Adrenal gland (tissue), 12 donors: ENCODE results near the gene SLC22A5. TPM values are rescaled to one million over a fixed set of nuclear protein-coding genes. Genes with fewer than 3 reads are reported as not detected.

ENCODE experiments used
- DNase-seq, 7 donors: peaks; one replicate each; pipeline ENCODE4 v3.0.0-alpha.2; 2019 to 2020
- H3K27ac ChIP-seq, 5 donors: fragments of 200-600 bp; sonication (generic) in 4 of 5; 1 replicate in 3 of 5; 2 replicates in 2 of 5; pipeline versions ENCODE4 v1.5.1 to v1.8.0; 2016 to 2020; ENCODE audit warnings: mild to moderate bottlenecking in 1 of 5
- H3K27me3 ChIP-seq: fragments of 200-600 bp; 2 replicates; pipeline ENCODE4 v1.8.0; 2021
- H3K36me3 ChIP-seq, 2 donors: fragments of 200-600 bp; replicated peaks in 1 of 2; 1 replicate in 1 of 2; 2 replicates in 1 of 2; pipeline versions ENCODE4 v1.5.1 to v1.8.0; 2018 to 2022
- H3K4me1 ChIP-seq, 2 donors: fragments of 200-600 bp; replicated peaks in 1 of 2; 1 replicate in 1 of 2; 2 replicates in 1 of 2; pipeline versions ENCODE4 v1.5.1 to v1.8.0; 2018 to 2021
- H3K4me3 ChIP-seq, 4 donors: fragments of 200-600 bp; sonication (generic) in 3 of 4; one replicate each; pipeline ENCODE4 v1.5.1; 2016 to 2018
- H3K9me3 ChIP-seq, 3 donors: fragments of 200-600 bp; sonication (generic) in 1 of 3; replicated peaks in 1 of 3; 1 replicate in 2 of 3; 2 replicates in 1 of 3; pipeline versions ENCODE4 v1.5.1 to v1.8.0; 2016 to 2021
- CTCF ChIP-seq, 6 experiments: fragments of 450-650 bp in 4 of 6; fragments of 200-600 bp in 2 of 6; sonication (generic) in 1 of 6; IDR thresholded peaks; 1 replicate in 5 of 6; 2 replicates in 1 of 6; pipeline versions ENCODE4 v1.5.1 to v1.8.0; 2016 to 2021; ENCODE audit warnings: antibody characterized with exemption in 6 of 6, mild to moderate bottlenecking in 2 of 6, moderate library complexity in 1 of 6
- POLR2A ChIP-seq, 2 donors: fragments of 450-650 bp; IDR thresholded peaks; one replicate each; pipeline ENCODE4 v1.6.1; 2017; ENCODE audit warnings: antibody characterized with exemption in 2 of 2, mild to moderate bottlenecking in 2 of 2, moderate library complexity in 1 of 2
- WGBS, 4 donors: extraction: QIAGEN DNeasy Blood & Tissue Kit in 2 of 4; methylation state at CpG; one replicate each; pipeline versions ENCODE4 v1.1.5 to v1.1.7; 2013 to 2017; 5-methylcytosine and 5-hydroxymethylcytosine counted together
- intact Hi-C, 2 donors: fragments of 100-400 bp; cut with DNase I; formaldehyde crosslinking; loops; one replicate each; pipeline versions ENCODE4 v1.14.1 to v1.15.0; 2022 to 2023
- polyA plus RNA-seq, 3 donors: library from polyadenylated mRNA; stranded (reverse); fragments of 200-250 nt in 2 of 3; fragments of 350-450 nt in 1 of 3; fragmentation: Illumina TruSeq in 1 of 3; extraction: RNeasy Lipid Tissue Mini Kit (QIAGEN cat#74804) in 1 of 3; gene quantifications; one replicate each; pipeline ENCODE4 v1.2.3, GENCODE V29; 2013 to 2014
- total RNA-seq, 9 donors: library from RNA; depleted of rRNA in 4 of 9; stranded (reverse); fragments of >200 nt in 4 of 9; fragments of 120-200 nt in 1 of 9; fragmentation: NEBNext Ultra II Directional in 1 of 9; extraction: Animal tissue kit (Norgen Biotek cat#: 25700) in 1 of 9; gene quantifications; one replicate each; pipeline versions ENCODE4 v1.1.0 to v1.2.4, GENCODE V29; 2013 to 2023
- donor health status: healthy with polysubstance abuse.
- donor health status: Bipolar disorder and iron deficiency.
- donor health status: DM: yes; HTN: yes; CAD: no.
- donor health status: DM: no; HTN: no; CAD: no.
- donor health status: DM: no; HTN: no; CAD: no.
- donor health status: DM: yes; HTN: yes; CAD: no.

The SLC22A5 gene
- total and polyA plus RNA-seq, 12 donors: 4.4 to 24.1 (median 13.7) TPM

- no peaks in the 10 kb centered on the region for H3K27me3 ChIP-seq
- H3K4me1 ChIP-seq: peaks cover 34 to 77% of the 10 kb centered on the region in 2 donors
- peak overlapping the region in 2 of 5 donors; percentile 52 to 71 for H3K27ac ChIP-seq
- H3K4me3 ChIP-seq: no peak overlapping the region
- H3K9me3 ChIP-seq: no peaks in the 10 kb centered on the region
- peak in 2 of 7 donors; percentile 13 to 22 for DNase-seq
- 46 to 66% (median 63%) methylated on average over 7 of the region's 7 CpGs for WGBS, 4 donors
- no peak for TF ChIP-seq CTCF (IDR thresholded peaks at IDR 0.05)
- no peak for TF ChIP-seq POLR2A (IDR thresholded peaks at IDR 0.05)
- peaks cover 0 to 13% of the 10 kb centered on the region in 2 donors for H3K36me3 ChIP-seq
- intact Hi-C loops: loop anchor here (5.0 to 10.0 kb wide), 2 partner anchors 64 to 67 kb away; no protein-coding TSS in a partner anchor
These were observed 51.3 kb downstream of the SLC22A5 start for GRCh38 chr5:132420706-132421272.

GRCh38 chr5:132421462-132421861 is 52.0 kb downstream of the SLC22A5 start:
- no peak overlapping the region for H3K4me3 ChIP-seq
- DNase-seq: peak in 2 of 7 donors; percentile 9 to 40
- intact Hi-C loops: loop anchor here (5.0 to 10.0 kb wide), 2 partner anchors 63 to 66 kb away; no protein-coding TSS in a partner anchor
- no peaks in the 10 kb centered on the region for H3K9me3 ChIP-seq
- no peaks in the 10 kb centered on the region for H3K27me3 ChIP-seq
- TF ChIP-seq CTCF (IDR thresholded peaks at IDR 0.05) (no peak), POLR2A (IDR thresholded peaks at IDR 0.05) (no peak)
- H3K36me3 ChIP-seq: peaks cover 0 to 13% of the 10 kb centered on the region in 2 donors
- H3K4me1 ChIP-seq: peaks cover 41 to 80% of the 10 kb centered on the region in 2 donors
- 79 to 100% (median 86%) methylated on average over 3 of the region's 3 CpGs for WGBS, 4 donors
- peak overlapping the region in 2 of 5 donors; percentile 27 to 52 for H3K27ac ChIP-seq

GRCh38 chr5:132422720-132423437 is 53.4 kb downstream of the SLC22A5 start:
- no peaks in the 10 kb centered on the region for H3K27me3 ChIP-seq
- 35 to 54% (median 47%) methylated on average over 4 to 5 of the region's 5 CpGs for WGBS, 4 donors
- TF ChIP-seq POLR2A (IDR thresholded peaks at IDR 0.05) (no peak), CTCF (IDR thresholded peaks at IDR 0.05) (no peak)
- H3K9me3 ChIP-seq: no peaks in the 10 kb centered on the region
- H3K4me1 ChIP-seq: peaks cover 52 to 86% of the 10 kb centered on the region in 2 donors
- H3K4me3 ChIP-seq: no peak overlapping the region
- peak; percentile 50 to 80 (median 69) for DNase-seq
- peak overlapping the region in 3 of 5 donors; percentile 22 to 60 (median 45) for H3K27ac ChIP-seq
- intact Hi-C loops: loop anchor here (5.0 to 10.0 kb wide), 2 partner anchors 62 to 64 kb away; no protein-coding TSS in a partner anchor
- peaks cover 0 to 13% of the 10 kb centered on the region in 2 donors for H3K36me3 ChIP-seq

GRCh38 chr5:132423438-132423898 is 54.0 kb downstream of the SLC22A5 start:
- H3K27ac ChIP-seq: peak overlapping the region in 3 of 5 donors; percentile 9 to 60 (median 45)
- WGBS, 4 donors: 86 to 93% (median 89%) methylated on average over 3 of the region's 3 CpGs
- H3K4me3 ChIP-seq: no peak overlapping the region
- TF ChIP-seq CTCF (IDR thresholded peaks at IDR 0.05) (no peak), POLR2A (IDR thresholded peaks at IDR 0.05) (no peak)
- peaks cover 0 to 13% of the 10 kb centered on the region in 2 donors for H3K36me3 ChIP-seq
- no peaks in the 10 kb centered on the region for H3K9me3 ChIP-seq
- intact Hi-C loops: loop anchor here (5.0 to 10.0 kb wide), 2 partner anchors 61 to 64 kb away; no protein-coding TSS in a partner anchor
- DNase-seq: peak in 1 of 7 donors; percentile 13
- peaks cover 52 to 92% of the 10 kb centered on the region in 2 donors for H3K4me1 ChIP-seq
- no peaks in the 10 kb centered on the region for H3K27me3 ChIP-seq
